ENCODE results near the gene NOL9. TPM values are rescaled to one million over a fixed set of nuclear protein-coding genes. Genes with fewer than 3 reads are reported as not detected.

Gene NOL9
- total and polyA plus RNA-seq, 9 of the 15 experiments (the other 6 are each of a cell fraction or from before 2014, with no cell fraction given) = 5.6 to 76.5 (median 47.3) TPM

DNA sequence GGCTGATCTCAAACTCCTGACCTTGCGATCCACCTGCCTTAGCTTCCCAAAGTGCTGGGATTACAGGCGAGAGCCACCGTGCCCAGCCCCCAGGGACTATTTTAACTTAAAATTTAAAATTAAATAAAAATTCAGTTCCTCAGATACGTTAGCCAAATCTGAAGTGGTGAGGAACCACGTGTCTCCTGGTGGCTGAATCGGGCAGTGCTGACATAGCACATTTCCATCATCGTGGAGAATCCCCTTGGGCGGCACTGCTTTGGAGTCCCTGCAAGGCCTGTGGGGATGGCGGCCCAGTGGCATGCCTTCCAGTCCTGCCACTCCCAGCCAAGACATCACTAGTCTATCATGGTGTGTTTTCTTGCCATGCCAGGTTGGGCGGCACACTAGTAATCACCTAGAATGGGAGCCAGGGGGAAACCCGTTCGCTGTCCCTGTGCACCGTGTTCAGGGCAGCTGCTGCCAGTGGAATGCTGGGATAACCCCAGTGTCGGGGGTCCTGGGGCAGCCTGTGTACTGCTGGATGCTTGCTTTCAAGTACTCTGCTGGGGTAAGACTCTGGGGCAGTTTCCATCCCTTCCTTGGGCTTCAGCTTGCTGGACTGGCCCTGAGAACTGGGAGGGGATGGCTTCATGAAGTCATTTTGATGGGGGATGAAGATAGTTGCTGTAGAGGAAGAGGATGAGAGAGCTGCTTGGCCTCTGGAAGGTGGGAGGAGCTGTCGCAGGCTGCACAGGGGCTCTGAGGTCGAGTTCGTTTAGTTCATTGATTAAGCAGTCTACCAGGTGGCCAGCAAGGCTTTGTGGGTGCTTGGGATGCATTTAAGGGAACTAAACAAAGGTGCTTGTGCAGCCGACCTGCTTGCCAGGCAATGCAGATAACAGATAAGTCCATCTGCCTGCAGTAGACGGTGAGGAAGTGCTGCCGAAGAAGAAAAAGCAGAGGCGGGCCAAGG is 30.1 kb upstream of the NOL9 start:
- Histone ChIP-seq H3K4me2 (ENCODE audit: insufficient read depth, low read length) (peak overlapping the region; percentile 48), H3K36me3 (ENCODE audit: control insufficient read depth, insufficient read depth, low read length) (peaks cover 59% of the 10 kb centered on the region; the same call in 2 of the 3 replicates), H3K27ac (ENCODE audit: extremely low read depth, low read depth, low read length) (peak overlapping the region; percentile 13; the same call in 1 of the 3 replicates), H3K4me3 (no peak overlapping the region), H2AFZ (ENCODE audit: low read depth, low read length) (no peak overlapping the region), H3K4me1 (replicated peaks in 1 of 2; ENCODE audit: control insufficient read depth in 2 of 2, insufficient read depth in 2 of 2, low read length in 2 of 2) (peaks cover 37 to 80% of the 10 kb centered on the region in 2 experiments), H3K9ac (ENCODE audit: insufficient read depth in 1 of 2, low read depth in 2 of 2, low read length in 2 of 2) (peak overlapping the region in 1 of 2 experiments; percentile 11; a peak in 2 of 4 replicates), H3K9me3 (replicated peaks; ENCODE audit: control insufficient read depth, insufficient read depth, low read depth, low read length) (no peaks in the 10 kb centered on the region), H3K9me1 (ENCODE audit: control insufficient read depth, insufficient read depth, low read length) (peaks cover 19% of the 10 kb centered on the region), H4K20me1 (replicated peaks; ENCODE audit: control insufficient read depth, insufficient read depth, low read length) (peaks cover 33% of the 10 kb centered on the region), H3K27me3 (ENCODE audit: control insufficient read depth in 2 of 2, insufficient read depth in 2 of 2, low read length in 2 of 2) (no peaks in the 10 kb centered on the region), H3K79me2 (ENCODE audit: control insufficient read depth, insufficient read depth, low read length) (peaks cover 45% of the 10 kb centered on the region)
- intact Hi-C loops (cut with micrococcal nuclease) (no loop called here), in situ Hi-C loops (cut with MboI) (no loop called here)
- FAIRE-seq (peak; percentile 79), DNase-seq (ENCODE audit: extremely low read depth in 1 of 4, low spot score in 3 of 4) (peak in 1 of 4 experiments; percentile 56), ATAC-seq (no peak)
- 54% methylated on average over 21 of the region's 21 CpGs for WGBS (ENCODE audit: insufficient coverage, low coverage, missing lambda C conversion rate)
- POLR2A ChIA-PET = interaction anchor here (1.1 to 13.4 kb wide), 2 partner anchors 9 to 16 kb away, joined by 5 to 221 read pairs; partner anchors contain the start of gene KLHL21
- CTCF ChIA-PET (ENCODE audit: low intra/inter-chr PET ratio) = no interaction called here
- no TSS peak for BruUV-seq (replicated peaks)
- TF ChIP-seq PURB (CRISPR knock-in tag; IDR thresholded peaks at IDR 0.05; ENCODE audit: low read depth) (no peak), KDM5B (IDR thresholded peaks at IDR 0.05; ENCODE audit: insufficient replicate concordance, low read depth, low read length) (no peak), HIVEP1 (CRISPR knock-in tag; IDR thresholded peaks at IDR 0.05) (no peak), DMBX1 (CRISPR knock-in tag; IDR thresholded peaks at IDR 0.05; ENCODE audit: borderline replicate concordance) (no peak), CBX5 (IDR thresholded peaks at IDR 0.05; ENCODE audit: borderline replicate concordance, low read depth) (no peak), ZZZ3 (IDR thresholded peaks at IDR 0.05) (no peak), NEUROD1 (IDR thresholded peaks at IDR 0.05; ENCODE audit: borderline replicate concordance, low read depth, low read length, partially characterized antibody) (no peak), MCM7 (IDR thresholded peaks at IDR 0.05) (no peak), ARID1B (IDR thresholded peaks at IDR 0.05) (peak; percentile 58), XRCC4 (IDR thresholded peaks at IDR 0.05; ENCODE audit: extremely low read depth, insufficient read depth, insufficient read length) (no peak), HINFP (tag; conservative IDR thresholded peaks at IDR 0.05; ENCODE audit: low read depth) (no peak), RBM25 (IDR thresholded peaks at IDR 0.05; ENCODE audit: low read depth, low read length, severe bottlenecking) (no peak), GABPB1 (CRISPR knock-in tag; IDR thresholded peaks at IDR 0.05) (peak; percentile 7; the same call in 1 of the 2 replicates)
- TF ChIP-seq, protein P1, sequence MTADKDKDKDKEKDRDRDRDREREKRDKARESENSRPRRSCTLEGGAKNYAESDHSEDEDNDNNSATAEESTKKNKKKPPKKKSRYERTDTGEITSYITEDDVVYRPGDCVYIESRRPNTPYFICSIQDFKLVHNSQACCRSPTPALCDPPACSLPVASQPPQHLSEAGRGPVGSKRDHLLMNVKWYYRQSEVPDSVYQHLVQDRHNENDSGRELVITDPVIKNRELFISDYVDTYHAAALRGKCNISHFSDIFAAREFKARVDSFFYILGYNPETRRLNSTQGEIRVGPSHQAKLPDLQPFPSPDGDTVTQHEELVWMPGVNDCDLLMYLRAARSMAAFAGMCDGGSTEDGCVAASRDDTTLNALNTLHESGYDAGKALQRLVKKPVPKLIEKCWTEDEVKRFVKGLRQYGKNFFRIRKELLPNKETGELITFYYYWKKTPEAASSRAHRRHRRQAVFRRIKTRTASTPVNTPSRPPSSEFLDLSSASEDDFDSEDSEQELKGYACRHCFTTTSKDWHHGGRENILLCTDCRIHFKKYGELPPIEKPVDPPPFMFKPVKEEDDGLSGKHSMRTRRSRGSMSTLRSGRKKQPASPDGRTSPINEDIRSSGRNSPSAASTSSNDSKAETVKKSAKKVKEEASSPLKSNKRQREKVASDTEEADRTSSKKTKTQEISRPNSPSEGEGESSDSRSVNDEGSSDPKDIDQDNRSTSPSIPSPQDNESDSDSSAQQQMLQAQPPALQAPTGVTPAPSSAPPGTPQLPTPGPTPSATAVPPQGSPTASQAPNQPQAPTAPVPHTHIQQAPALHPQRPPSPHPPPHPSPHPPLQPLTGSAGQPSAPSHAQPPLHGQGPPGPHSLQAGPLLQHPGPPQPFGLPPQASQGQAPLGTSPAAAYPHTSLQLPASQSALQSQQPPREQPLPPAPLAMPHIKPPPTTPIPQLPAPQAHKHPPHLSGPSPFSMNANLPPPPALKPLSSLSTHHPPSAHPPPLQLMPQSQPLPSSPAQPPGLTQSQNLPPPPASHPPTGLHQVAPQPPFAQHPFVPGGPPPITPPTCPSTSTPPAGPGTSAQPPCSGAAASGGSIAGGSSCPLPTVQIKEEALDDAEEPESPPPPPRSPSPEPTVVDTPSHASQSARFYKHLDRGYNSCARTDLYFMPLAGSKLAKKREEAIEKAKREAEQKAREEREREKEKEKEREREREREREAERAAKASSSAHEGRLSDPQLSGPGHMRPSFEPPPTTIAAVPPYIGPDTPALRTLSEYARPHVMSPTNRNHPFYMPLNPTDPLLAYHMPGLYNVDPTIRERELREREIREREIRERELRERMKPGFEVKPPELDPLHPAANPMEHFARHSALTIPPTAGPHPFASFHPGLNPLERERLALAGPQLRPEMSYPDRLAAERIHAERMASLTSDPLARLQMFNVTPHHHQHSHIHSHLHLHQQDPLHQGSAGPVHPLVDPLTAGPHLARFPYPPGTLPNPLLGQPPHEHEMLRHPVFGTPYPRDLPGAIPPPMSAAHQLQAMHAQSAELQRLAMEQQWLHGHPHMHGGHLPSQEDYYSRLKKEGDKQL (CRISPR knock-in tag; IDR thresholded peaks at IDR 0.05; ENCODE audit: borderline replicate concordance) = no peak
